ENCODE measurements around the gene ADGRD2.

ADGRD2 gene

GRCh38 chr9:124436320-124436719, 13.9 kb upstream of the ADGRD2 start:
- no peak for DNase-seq (ENCODE audit: low read depth)

GRCh38 chr9:124437086-124437485, 13.2 kb upstream of the ADGRD2 start:
- DNase-seq (ENCODE audit: low read depth), result no peak

- DNase-seq (ENCODE audit: low read depth), result no peak
Measured at GRCh38 chr9:124438091-124438490, 12.2 kb upstream of the ADGRD2 start.

GRCh38 chr9:124439086-124439485, 11.2 kb upstream of the ADGRD2 start:
- DNase-seq (ENCODE audit: low read depth), result no peak

- no peak for DNase-seq (ENCODE audit: low read depth)
Measured at GRCh38 chr9:124439686-124440243, 10.5 kb upstream of the ADGRD2 start.

- DNase-seq (ENCODE audit: low read depth), result no peak
Measured at GRCh38 chr9:124440786-124441185, 9.5 kb upstream of the ADGRD2 start.

- DNase-seq (ENCODE audit: low read depth), result no peak
Measured at GRCh38 chr9:124441291-124441690, 9.0 kb upstream of the ADGRD2 start.

- DNase-seq (ENCODE audit: low read depth), result no peak
Measured at GRCh38 chr9:124442379-124442778, 7.9 kb upstream of the ADGRD2 start.

- DNase-seq (ENCODE audit: low read depth), result no peak
Measured at GRCh38 chr9:124442826-124443225, 7.4 kb upstream of the ADGRD2 start.

GRCh38 chr9:124443625-124444024, 6.6 kb upstream of the ADGRD2 start:
- no peak for DNase-seq (ENCODE audit: low read depth)

GRCh38 chr9:124444166-124444565, 6.1 kb upstream of the ADGRD2 start:
- DNase-seq (ENCODE audit: low read depth), result no peak

GRCh38 chr9:124447297-124447661, 3.0 kb upstream of the ADGRD2 start:
- no peak for DNase-seq (ENCODE audit: low read depth)

- no peak for DNase-seq (ENCODE audit: low read depth)
Measured at GRCh38 chr9:124448019-124448418, 2.2 kb upstream of the ADGRD2 start.

GRCh38 chr9:124449381-124450151, 685 bp upstream of the ADGRD2 start:
- DNase-seq (ENCODE audit: low read depth), result no peak

GRCh38 chr9:124450931-124451661, 845 bp downstream of the ADGRD2 start:
- DNase-seq (ENCODE audit: low read depth), result no peak

GRCh38 chr9:124452326-124452725, 2.1 kb downstream of the ADGRD2 start:
- DNase-seq (ENCODE audit: low read depth), result no peak

GRCh38 chr9:124452841-124453585, 2.8 kb downstream of the ADGRD2 start:
- no peak for DNase-seq (ENCODE audit: low read depth)

- no peak for DNase-seq (ENCODE audit: low read depth)
Measured at GRCh38 chr9:124453586-124454191, 3.4 kb downstream of the ADGRD2 start.

GRCh38 chr9:124454296-124454695, 4.0 kb downstream of the ADGRD2 start:
- no peak for DNase-seq (ENCODE audit: low read depth)

- no peak for DNase-seq (ENCODE audit: low read depth)
Measured at GRCh38 chr9:124454791-124455443, 4.7 kb downstream of the ADGRD2 start.

GRCh38 chr9:124455820-124456219, 5.6 kb downstream of the ADGRD2 start:
- DNase-seq (ENCODE audit: low read depth), result no peak
